DOHH2 (cell line): ENCODE results near the gene KREMEN1.

ENCODE experiments used
- CTCF ChIP-seq: fragments of 200-600 bp; sonication (generic); IDR thresholded peaks from one replicate; pipeline ENCODE4 v1.5.1; 2014; ENCODE audit warnings: antibody characterized with exemption, mild to moderate bottlenecking, low read depth, low read length; ENCODE audit not compliant: poor library complexity, severe bottlenecking
- EZH2phosphoT487 ChIP-seq: fragments of 200-600 bp; sonication (generic); IDR thresholded peaks from 2 replicates; pipeline ENCODE4 v1.6.1; 2017; ENCODE audit warnings: borderline replicate concordance, mild to moderate bottlenecking, antibody characterized with exemption, low read length, moderate library complexity, mixed read lengths

DNA sequence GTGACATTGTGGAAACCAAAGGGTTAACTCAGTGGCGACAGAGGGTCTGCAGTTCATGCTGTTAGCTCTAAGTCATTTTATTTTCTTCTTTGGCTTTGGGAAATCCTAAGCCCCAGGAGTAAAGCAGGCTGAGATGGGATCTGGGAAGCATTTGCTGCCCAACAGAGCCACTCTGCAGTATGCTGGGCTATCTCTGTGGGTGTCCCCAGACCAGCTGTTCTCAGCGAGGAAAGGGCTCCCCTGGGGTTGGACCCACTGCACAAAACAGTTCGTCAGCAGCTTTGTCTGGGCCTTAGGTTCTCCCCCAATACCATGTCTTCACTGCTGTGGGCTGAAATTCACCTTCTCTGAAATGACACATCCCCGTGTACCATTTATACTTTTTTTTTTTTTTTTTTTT is 34.0 kb downstream of the KREMEN1 start:
- TF ChIP-seq CTCF, result no peak
- TF ChIP-seq EZH2phosphoT487, result no peak
